ENCODE data around the gene SYTL3. TPM values are rescaled to one million over a fixed set of nuclear protein-coding genes. Genes with fewer than 3 reads are reported as not detected.

Gene SYTL3
- total RNA-seq, 1 donor from 2014 or later, result 4.1 TPM

GRCh38 chr6:158796353-158796752 is 146.5 kb downstream of the SYTL3 start:
- DNase-seq (ENCODE audit: low spot score), result no peak

GRCh38 chr6:158797331-158798310 is 147.8 kb downstream of the SYTL3 start:
- DNase-seq (ENCODE audit: low spot score), result no peak

- no peak for DNase-seq (ENCODE audit: low spot score)
Observed at GRCh38 chr6:158798311-158798710, 148.5 kb downstream of the SYTL3 start.

GRCh38 chr6:158799051-158799792 is 149.4 kb downstream of the SYTL3 start:
- DNase-seq (ENCODE audit: low spot score), result peak; percentile 79

GRCh38 chr6:158801655-158802294 is 151.9 kb downstream of the SYTL3 start:
- no peak for DNase-seq (ENCODE audit: low spot score)

- DNase-seq (ENCODE audit: low spot score), result no peak
Observed at GRCh38 chr6:158803733-158804143, 153.9 kb downstream of the SYTL3 start.

- DNase-seq (ENCODE audit: low spot score), result no peak
Observed at GRCh38 chr6:158804207-158804606, 154.4 kb downstream of the SYTL3 start.

- DNase-seq (ENCODE audit: low spot score), result no peak
Observed at GRCh38 chr6:158805698-158806377, 156.0 kb downstream of the SYTL3 start.

GRCh38 chr6:158807515-158808441 is 157.9 kb downstream of the SYTL3 start:
- DNase-seq (ENCODE audit: low spot score), result no peak

- DNase-seq (ENCODE audit: low spot score), result no peak
Observed at GRCh38 chr6:158808442-158808833, 158.6 kb downstream of the SYTL3 start.

- DNase-seq (ENCODE audit: low spot score), result no peak
Observed at GRCh38 chr6:158808941-158809678, 159.3 kb downstream of the SYTL3 start.

- no peak for DNase-seq (ENCODE audit: low spot score)
Observed at GRCh38 chr6:158810155-158811095, 160.6 kb downstream of the SYTL3 start.

GRCh38 chr6:158812611-158813010 is 162.8 kb downstream of the SYTL3 start:
- no peak for DNase-seq (ENCODE audit: low spot score)

- DNase-seq (ENCODE audit: low spot score), result no peak
Observed at GRCh38 chr6:158813032-158813431, 163.2 kb downstream of the SYTL3 start.
